IPS-18a (cell line): ENCODE measurements around the gene HSD11B2.

Experiments used
- H3K27ac ChIP-seq: one replicate; pipeline ENCODE4 v1.5.1; 2013; ENCODE audit warnings: low read length
- H3K27me3 ChIP-seq: one replicate; pipeline ENCODE4 v1.6.1; 2013; ENCODE audit warnings: mild to moderate bottlenecking, low read length; ENCODE audit not compliant: control insufficient read depth, insufficient read depth
- H3K36me3 ChIP-seq: one replicate; pipeline ENCODE4 v1.6.1; 2013; ENCODE audit warnings: low read depth, low read length; ENCODE audit not compliant: control insufficient read depth
- H3K4me1 ChIP-seq: one replicate; pipeline ENCODE4 v1.6.1; 2013; ENCODE audit warnings: low read depth, low read length; ENCODE audit not compliant: control insufficient read depth
- H3K4me3 ChIP-seq: one replicate; pipeline ENCODE4 v1.5.1; 2013; ENCODE audit warnings: low read length
- H3K9ac ChIP-seq: one replicate; pipeline ENCODE4 v1.6.1; 2013; ENCODE audit warnings: mild to moderate bottlenecking, low read length, moderate library complexity
- H3K9me3 ChIP-seq: one replicate; pipeline ENCODE4 v1.6.1; 2013; ENCODE audit warnings: low read depth, low read length; ENCODE audit not compliant: control insufficient read depth

Gene HSD11B2

DNA sequence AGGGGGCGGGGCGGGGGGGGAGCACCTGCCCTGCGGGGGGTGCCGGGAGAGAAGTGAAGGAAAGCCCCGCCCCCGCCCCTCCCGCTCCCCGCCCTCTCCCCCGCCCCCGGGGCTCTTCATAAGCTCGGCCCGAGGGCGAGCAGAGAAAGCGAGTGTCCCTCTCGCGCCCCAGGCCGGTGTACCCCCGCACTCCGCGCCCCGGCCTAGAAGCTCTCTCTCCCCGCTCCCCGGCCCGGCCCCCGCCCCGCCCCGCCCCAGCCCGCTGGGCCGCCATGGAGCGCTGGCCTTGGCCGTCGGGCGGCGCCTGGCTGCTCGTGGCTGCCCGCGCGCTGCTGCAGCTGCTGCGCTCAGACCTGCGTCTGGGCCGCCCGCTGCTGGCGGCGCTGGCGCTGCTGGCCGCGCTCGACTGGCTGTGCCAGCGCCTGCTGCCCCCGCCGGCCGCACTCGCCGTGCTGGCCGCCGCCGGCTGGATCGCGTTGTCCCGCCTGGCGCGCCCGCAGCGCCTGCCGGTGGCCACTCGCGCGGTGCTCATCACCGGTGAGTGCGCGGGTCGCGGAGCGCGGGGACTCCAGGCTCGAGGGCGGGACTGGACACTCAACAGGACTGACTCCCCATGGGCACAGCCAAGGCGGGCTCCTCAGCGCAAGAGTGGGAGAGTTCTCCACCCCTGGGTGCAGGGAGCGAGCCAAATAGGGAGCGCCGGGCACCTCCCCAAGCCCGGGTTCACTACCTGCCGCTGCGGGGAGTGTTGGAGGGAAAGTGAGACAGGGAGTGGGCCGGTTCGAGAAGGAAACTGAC lies at the start of gene HSD11B2:
HSD11B2 (plus strand) TSS at position 145 of the 798 bp plus-strand sequence; CDS start at position 273, 128 bp downstream.
- no peak within 1 kb of the TSS for H3K27ac ChIP-seq
- H3K4me3 ChIP-seq = peak within 1 kb of the TSS; percentile 89
- no peaks in the 10 kb centered on the region for H3K36me3 ChIP-seq
- peak within 1 kb of the TSS; percentile 82 for H3K9ac ChIP-seq
- no peaks in the 10 kb centered on the region for H3K9me3 ChIP-seq
- peaks cover 25% of the 10 kb centered on the region for H3K4me1 ChIP-seq
- peaks cover 29% of the 10 kb centered on the region for H3K27me3 ChIP-seq

DNA sequence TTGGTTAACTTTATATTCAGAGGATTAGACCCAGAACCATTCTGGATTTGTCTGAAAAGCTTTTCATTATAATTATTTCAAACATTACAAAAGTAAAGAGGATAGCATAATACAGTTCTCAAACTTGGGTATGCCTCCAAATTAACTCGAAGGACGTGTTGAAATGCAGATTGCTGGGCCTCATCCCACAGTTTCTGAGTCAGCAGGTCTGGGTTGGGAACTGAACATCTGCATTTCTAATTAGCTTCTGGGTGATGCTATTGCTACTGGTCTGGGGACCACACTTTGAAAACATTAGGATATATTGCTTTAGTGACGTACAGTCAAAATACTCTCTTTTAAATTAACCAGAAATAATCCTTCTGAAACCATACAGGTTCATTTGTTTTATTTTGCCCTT lies 47.6 kb upstream of the HSD11B2 start:
- Histone ChIP-seq H3K27ac (no peak overlapping the region), H3K9ac (no peak overlapping the region), H3K4me1 (peaks cover 11% of the 10 kb centered on the region), H3K9me3 (no peaks in the 10 kb centered on the region), H3K4me3 (no peak overlapping the region), H3K27me3 (no peaks in the 10 kb centered on the region), H3K36me3 (no peaks in the 10 kb centered on the region)

DNA sequence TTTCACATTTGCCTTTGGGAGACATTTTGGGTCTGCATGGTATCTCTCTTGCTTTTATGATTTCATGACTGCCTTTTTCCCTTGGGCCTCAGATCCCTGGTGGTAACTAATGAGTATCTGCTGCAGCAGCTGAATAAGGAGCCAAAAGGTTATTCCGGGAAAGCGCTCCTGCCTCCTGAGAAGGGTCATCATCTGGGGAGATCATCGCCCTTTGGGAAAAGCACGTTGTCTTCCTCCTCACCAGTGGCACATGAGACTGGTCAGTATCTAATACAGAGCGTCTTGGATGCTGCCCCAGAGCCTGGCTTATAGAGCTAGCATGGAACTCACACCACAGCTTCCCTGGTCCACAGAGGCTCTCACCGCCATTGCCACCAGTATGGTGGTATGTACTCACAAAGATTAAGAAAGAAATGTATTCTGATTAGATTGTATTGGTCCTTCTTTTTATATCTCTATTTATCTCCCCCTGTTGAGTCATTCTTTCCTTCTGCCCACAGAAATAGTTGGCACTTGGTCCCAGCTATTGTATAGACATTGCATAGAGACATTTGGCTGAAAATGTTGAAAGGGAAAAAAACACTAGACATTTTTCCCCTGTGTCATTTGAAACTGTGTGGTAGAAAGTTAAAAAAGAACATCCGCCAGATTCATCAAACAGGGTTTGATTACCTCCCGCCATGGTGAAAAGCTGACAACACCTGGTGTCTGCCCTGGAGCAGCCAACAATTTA lies 46.0 kb upstream of the HSD11B2 start:
- no peaks in the 10 kb centered on the region for H3K27me3 ChIP-seq
- H3K9ac ChIP-seq = no peak overlapping the region
- peaks cover 11% of the 10 kb centered on the region for H3K4me1 ChIP-seq
- H3K27ac ChIP-seq = no peak overlapping the region
- no peaks in the 10 kb centered on the region for H3K36me3 ChIP-seq
- no peaks in the 10 kb centered on the region for H3K9me3 ChIP-seq
- no peak overlapping the region for H3K4me3 ChIP-seq

DNA sequence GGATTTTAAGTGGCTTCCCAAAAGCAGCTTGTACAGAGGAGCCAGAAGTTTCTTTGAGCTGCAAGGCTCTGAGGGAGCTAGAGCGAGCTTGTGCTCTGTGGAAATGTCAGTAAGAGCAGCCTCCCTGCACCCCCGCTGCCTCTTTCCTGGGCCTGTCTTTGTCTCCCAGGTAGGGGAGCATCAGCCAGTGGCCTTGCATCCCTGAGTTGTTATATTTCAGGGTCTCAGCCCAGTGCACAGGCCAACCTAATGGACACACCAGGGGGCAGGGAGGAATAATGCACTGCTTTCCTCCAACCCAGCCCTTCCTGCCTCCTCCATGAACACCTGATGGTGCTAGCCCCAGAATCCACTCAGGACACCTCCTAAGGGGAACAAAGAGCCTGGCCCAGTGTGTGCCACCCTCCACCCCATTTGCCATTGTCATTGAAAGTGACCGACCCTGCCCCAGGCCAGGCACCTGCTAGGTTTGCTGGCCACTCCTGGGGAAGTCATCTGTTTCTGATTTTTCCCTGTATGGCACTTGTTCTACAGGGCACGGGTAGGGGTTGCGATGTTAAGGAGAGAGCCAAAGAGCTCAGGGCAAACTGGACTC lies 44.0 kb upstream of the HSD11B2 start:
- no peak overlapping the region for H3K4me3 ChIP-seq
- H3K9ac ChIP-seq = no peak overlapping the region
- no peak overlapping the region for H3K27ac ChIP-seq
- no peaks in the 10 kb centered on the region for H3K9me3 ChIP-seq
- H3K4me1 ChIP-seq = peaks cover 11% of the 10 kb centered on the region
- no peaks in the 10 kb centered on the region for H3K36me3 ChIP-seq
- H3K27me3 ChIP-seq = peaks cover 7% of the 10 kb centered on the region

GRCh38 chr16:67387479-67388079 lies 43.3 kb upstream of the HSD11B2 start:
- H3K9ac ChIP-seq = no peak overlapping the region
- no peak overlapping the region for H3K4me3 ChIP-seq
- H3K4me1 ChIP-seq = peaks cover 11% of the 10 kb centered on the region
- H3K9me3 ChIP-seq = no peaks in the 10 kb centered on the region
- no peak overlapping the region for H3K27ac ChIP-seq
- peaks cover 13% of the 10 kb centered on the region for H3K27me3 ChIP-seq
- H3K36me3 ChIP-seq = no peaks in the 10 kb centered on the region

DNA sequence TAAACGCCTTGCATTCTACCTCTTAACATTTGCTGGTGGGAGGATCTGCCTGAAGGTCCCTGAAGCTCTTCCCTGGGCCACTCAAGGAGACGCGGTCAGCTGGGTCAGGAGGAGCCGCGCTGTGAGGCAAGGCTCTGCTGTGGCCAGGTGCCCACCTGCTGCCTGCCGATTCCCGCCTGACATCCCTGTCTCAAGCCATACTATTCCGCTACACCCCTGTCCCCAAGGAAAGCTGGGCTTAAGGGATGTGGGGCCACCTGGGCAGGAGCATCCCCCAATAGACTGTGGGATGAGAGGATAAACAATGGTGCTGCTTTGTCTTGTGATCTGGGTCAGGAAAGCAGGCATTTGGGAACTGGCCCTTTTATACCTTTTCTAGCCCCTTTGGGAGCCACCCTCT lies 42.7 kb upstream of the HSD11B2 start:
- Histone ChIP-seq H3K9ac (no peak overlapping the region), H3K4me3 (no peak overlapping the region), H3K36me3 (no peaks in the 10 kb centered on the region), H3K9me3 (no peaks in the 10 kb centered on the region), H3K27me3 (peaks cover 19% of the 10 kb centered on the region), H3K27ac (no peak overlapping the region), H3K4me1 (peaks cover 11% of the 10 kb centered on the region)

DNA sequence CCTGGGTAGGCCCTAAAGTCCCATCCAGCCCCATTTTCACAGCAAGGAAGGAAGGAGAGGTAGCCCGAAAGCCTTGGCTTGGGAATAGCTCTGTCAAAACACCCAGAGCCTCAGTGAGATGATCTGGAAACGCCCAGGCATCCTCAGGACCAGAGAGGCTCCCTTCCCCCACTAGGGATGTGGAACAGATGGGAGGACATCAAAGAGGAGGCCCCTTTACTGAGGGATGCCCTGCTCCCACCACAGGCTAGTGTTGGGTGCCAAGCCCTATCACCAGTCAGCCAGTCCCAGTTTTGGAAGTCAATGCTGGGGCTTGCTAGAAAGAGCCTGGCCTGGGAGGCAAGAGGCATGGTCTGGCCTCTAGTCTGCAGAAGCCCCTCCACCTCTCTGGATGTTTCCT lies 42.3 kb upstream of the HSD11B2 start:
- peaks cover 12% of the 10 kb centered on the region for H3K4me1 ChIP-seq
- H3K36me3 ChIP-seq = no peaks in the 10 kb centered on the region
- H3K27ac ChIP-seq = no peak overlapping the region
- H3K9me3 ChIP-seq = no peaks in the 10 kb centered on the region
- H3K27me3 ChIP-seq = peaks cover 23% of the 10 kb centered on the region
- H3K9ac ChIP-seq = no peak overlapping the region
- no peak overlapping the region for H3K4me3 ChIP-seq

GRCh38 chr16:67389911-67390815 lies 40.8 kb upstream of the HSD11B2 start:
- Histone ChIP-seq H3K4me1 (peaks cover 16% of the 10 kb centered on the region), H3K9me3 (no peaks in the 10 kb centered on the region), H3K4me3 (no peak overlapping the region), H3K9ac (no peak overlapping the region), H3K27me3 (peaks cover 39% of the 10 kb centered on the region), H3K36me3 (no peaks in the 10 kb centered on the region), H3K27ac (no peak overlapping the region)

DNA sequence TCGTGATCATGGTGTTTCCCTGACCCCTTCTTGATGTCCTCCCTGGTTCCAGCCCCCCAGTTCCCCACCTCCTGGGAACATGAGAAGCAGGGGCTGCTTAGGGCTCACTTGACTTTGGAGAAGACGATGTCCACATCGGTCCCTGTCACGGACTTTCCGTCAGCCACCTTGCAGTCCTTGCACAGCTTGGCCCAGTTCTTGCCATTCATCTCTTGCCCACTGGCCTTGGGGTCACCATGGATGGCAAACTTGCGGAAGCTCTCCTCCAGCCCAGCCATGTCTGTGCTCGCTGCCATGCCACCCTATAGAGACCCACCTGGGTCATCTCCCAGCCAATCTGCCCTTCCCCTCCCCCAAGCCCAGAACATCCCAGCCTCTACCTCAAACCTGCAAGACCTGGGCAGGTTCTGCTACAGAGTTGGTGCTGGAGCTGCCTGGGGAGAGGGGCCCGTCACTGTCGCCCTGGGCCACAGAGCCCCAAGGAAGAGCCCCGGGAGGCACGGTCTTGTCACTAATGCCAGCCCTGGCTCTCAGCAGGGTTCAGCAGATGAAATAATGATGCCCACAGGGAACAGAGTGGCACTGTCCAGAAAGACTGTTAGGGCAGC lies 40.0 kb upstream of the HSD11B2 start:
- Histone ChIP-seq H3K9ac (no peak overlapping the region), H3K27ac (no peak overlapping the region), H3K4me1 (peaks cover 24% of the 10 kb centered on the region), H3K4me3 (no peak overlapping the region), H3K27me3 (peaks cover 46% of the 10 kb centered on the region), H3K36me3 (no peaks in the 10 kb centered on the region), H3K9me3 (no peaks in the 10 kb centered on the region)

DNA sequence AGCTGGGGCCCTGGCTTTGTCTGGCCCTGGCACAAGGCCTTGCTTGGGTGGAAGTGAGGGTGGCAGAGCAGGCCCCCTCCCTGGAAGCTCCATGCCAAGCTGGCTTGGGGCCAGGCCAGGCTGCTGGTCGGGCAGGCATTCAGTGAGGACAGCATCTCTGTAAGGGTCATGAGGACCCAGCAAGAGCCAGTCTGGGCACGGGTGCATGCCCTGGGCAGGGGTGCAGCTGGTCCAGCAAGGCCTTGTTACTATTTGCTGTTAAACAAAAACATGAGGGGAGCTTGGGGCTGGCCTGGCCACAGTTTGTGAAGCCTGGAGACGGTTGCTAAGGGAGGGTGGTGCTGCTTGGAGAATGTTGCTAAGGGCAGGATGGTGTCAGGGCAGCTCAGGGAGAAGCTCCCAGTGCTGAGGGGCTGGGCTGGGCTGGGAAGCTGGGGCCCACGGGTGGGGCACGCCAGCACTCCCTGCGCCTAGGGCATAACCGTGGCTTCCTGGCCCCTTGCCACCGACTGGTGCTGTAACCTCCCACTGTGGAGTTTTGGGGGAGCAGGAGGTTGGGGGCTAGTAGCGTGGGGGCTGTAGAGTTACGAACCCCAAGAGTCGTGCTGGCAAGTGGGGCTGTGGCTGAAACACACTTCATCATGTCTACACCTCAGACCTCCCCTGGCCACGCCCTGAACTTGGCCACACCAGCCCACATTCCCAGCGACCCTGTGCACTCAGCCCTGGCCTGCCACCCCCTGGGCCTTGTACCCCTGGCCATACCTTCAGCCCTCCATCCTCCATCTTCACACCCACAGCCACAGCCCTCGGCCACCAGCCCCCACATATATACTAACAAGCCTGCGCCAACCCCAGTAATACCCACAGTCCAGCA lies 39.3 kb upstream of the HSD11B2 start:
- Histone ChIP-seq H3K4me1 (peaks cover 28% of the 10 kb centered on the region), H3K4me3 (no peak overlapping the region), H3K36me3 (no peaks in the 10 kb centered on the region), H3K9ac (no peak overlapping the region), H3K27ac (no peak overlapping the region), H3K27me3 (peaks cover 49% of the 10 kb centered on the region), H3K9me3 (no peaks in the 10 kb centered on the region)
